T-helper 1 cell treated with Interleukin-12 subunit alpha and Interleukin-12 subunit beta and Interleukin-4 antibody, amounts not matched to agents 30 μg/mL and 1 μg/mL, for 36 hours (primary cell): ENCODE data around the gene KLHDC10.
"Not testable (repeated sequence)": the region's sequence is repeated elsewhere in the genome, so short reads cannot be mapped to it uniquely, and the experiment has no call there.

Experiments
- H3K27ac Mint-ChIP-seq: one replicate; pipeline ENCODE4 v1.8.0; 2021; ENCODE audit warnings: mild to moderate bottlenecking, mixed read lengths
- H3K27me3 Mint-ChIP-seq: one replicate; pipeline ENCODE4 v1.8.0; 2021; ENCODE audit warnings: low read depth, mixed read lengths
- H3K36me3 Mint-ChIP-seq: one replicate; pipeline ENCODE4 v1.8.0; 2021; ENCODE audit warnings: low read depth, mixed read lengths
- H3K4me1 Mint-ChIP-seq: one replicate; pipeline ENCODE4 v1.8.0; 2021; ENCODE audit warnings: low read depth, mixed read lengths
- H3K4me3 Mint-ChIP-seq: one replicate; pipeline ENCODE4 v1.8.0; 2021; ENCODE audit warnings: mild to moderate bottlenecking, moderate library complexity, mixed read lengths
- H3K9me3 Mint-ChIP-seq: one replicate; pipeline ENCODE4 v1.8.0; 2021; ENCODE audit warnings: mixed read lengths

Gene KLHDC10

DNA sequence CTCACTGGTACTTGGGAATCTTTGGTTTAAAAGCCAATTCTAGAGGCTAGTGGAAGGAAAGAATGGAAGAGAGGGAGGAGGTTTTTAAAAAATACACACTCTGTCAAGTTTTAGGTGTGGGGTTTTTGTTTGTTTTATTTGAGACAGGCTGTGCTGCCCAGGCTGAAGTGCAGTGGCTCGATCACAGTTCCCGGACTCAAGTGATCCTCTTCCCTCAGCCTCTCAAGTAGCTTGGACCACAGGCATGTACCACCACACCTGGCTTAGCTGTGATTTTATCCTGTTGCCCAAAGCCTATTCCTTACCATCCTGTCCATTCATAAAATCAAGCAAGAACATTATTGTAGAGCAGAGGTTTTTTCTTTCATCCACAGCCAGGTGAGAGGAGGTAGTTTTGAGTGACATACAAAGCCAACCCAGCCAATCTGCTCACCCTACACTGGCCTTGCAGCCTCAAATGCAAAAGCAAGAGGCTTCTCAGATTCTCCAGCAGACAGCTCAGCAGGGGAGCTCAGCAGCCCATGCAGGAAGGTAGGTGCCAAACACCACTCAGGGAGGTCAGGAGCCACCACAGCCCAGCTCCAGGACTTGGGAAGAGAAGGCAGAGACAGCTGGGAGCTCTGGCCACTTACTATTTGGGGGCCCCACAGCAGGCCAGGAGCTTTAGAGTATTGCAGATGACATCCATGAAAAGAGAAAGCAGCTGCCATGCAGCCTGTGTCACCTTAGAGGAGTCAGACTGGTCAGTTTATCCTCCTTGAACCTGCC, 69.0 kb downstream of the KLHDC10 start:
- Mint-ChIP-seq H3K4me3 (no peak overlapping the region), H3K9me3 (no peaks in the 10 kb centered on the region), H3K27me3 (peaks cover 4% of the 10 kb centered on the region), H3K36me3 (peaks cover 19% of the 10 kb centered on the region), H3K4me1 (peaks cover 23% of the 10 kb centered on the region), H3K27ac (no peak overlapping the region)

DNA sequence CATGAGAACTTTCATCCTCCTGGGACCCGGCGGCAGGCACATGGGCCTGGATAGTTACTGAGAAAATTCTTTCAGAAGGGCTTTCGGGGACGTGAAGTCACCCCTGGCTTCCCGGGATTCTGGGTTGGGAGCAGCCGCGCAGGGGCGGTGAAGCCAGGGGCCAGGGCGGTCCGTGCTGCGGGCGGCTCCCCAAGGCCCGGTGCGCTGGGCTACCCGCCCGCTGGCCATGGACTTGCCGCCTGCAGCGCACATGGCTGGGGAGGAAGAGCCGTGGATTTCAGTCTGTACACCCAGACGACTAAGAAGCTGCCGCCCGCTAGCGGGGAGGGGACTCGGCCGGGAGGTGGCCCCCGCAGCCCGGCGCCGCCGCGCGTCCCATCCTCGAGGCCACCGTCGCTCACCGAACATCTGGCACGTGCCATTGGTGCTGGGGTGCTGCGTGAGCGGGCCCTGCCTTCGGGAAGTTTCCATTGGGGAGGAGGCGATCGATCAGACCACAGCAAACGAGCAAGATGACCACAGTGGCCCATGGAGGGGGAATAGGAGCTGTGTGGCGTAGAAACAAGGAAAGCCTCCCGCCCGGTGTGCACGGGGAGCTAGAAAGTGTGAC, 70.3 kb downstream of the KLHDC10 start:
- Mint-ChIP-seq H3K4me3 (peak overlapping the region; percentile 25), H3K9me3 (no peaks in the 10 kb centered on the region), H3K27me3 (peaks cover 4% of the 10 kb centered on the region), H3K36me3 (peaks cover 13% of the 10 kb centered on the region), H3K4me1 (peaks cover 19% of the 10 kb centered on the region), H3K27ac (no peak overlapping the region)

DNA sequence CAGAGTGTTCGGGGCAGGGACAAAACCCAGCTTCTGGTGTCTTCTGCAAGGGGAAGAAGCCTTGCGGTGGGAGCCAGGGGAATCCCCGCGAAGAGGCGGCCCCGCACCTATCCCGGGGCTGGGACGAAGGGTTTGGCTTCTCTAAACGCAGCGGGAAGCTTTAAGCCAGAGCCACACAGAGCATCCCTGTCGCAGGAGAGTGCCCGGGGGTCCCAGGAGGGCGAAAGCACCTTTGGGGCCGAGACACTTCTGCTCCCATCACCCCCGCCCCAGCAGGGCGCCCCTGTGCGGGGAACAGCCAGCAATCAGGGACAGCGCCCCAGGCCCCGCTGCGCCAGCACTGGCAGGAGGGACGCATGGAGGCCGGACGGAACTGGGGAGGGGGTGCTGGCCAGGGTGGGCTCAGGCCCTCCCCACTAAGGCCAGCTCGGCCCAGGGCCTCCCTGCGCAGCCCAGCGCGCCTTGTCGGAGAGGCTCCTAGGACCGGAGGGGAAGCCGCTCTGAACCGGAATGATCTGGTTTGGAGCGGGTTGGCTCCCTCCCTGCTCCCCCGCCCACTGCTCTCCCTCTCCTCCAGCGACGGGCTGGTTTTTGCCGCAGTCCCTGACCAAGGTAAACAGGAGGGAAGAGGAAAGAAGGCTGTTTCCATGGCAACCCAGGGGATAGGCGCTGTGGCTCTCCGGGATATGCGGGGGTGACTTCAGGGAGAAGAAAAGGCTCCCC, 71.0 kb downstream of the KLHDC10 start:
- H3K4me3 Mint-ChIP-seq = peak overlapping the region; percentile 58
- no peaks in the 10 kb centered on the region for H3K9me3 Mint-ChIP-seq
- peak overlapping the region; percentile 52 for H3K27ac Mint-ChIP-seq
- peaks cover 7% of the 10 kb centered on the region for H3K36me3 Mint-ChIP-seq
- peaks cover 4% of the 10 kb centered on the region for H3K27me3 Mint-ChIP-seq
- H3K4me1 Mint-ChIP-seq = peaks cover 13% of the 10 kb centered on the region

DNA sequence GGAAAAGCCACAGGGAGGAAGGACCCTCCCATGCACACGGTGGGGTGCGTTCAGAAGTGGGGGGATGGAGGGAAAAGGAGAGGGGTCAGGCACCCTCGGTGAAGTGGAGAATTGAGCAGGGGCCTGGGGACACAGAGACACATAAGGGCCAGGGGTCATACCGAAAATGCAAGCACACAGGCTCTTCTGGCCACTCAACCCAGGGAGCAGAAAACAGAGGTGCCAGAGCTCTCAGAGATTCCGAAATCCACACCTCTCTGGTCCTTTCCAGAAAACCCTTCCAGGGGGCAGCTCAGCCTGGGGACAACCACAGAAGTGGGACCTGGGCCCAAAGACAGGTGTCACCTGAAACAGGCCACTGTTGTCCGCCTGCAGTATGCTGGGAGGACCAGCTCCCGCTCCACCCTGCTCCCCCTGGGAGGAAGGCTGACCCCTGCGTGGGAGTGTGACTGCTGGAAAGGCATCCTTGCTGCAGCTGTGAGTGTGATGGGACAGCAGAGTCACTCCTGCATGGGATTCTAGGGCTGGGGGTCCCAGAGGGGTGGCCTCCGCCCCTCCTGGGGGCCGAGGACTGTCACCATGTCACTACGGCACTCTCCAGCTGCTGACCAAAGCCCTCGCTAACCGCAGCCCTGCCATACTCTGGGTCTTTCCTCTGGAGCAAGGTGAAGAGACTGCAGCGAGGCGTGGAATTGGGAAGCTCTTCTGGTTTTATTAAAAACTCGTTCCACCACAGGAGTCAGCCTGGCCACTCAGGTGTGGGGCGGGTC, 71.7 kb downstream of the KLHDC10 start:
- H3K4me3 Mint-ChIP-seq = peak overlapping the region; percentile 58
- H3K4me1 Mint-ChIP-seq = peaks cover 8% of the 10 kb centered on the region
- H3K27ac Mint-ChIP-seq = no peak overlapping the region
- H3K27me3 Mint-ChIP-seq = peaks cover 4% of the 10 kb centered on the region
- H3K9me3 Mint-ChIP-seq = no peaks in the 10 kb centered on the region
- peaks cover 5% of the 10 kb centered on the region for H3K36me3 Mint-ChIP-seq

DNA sequence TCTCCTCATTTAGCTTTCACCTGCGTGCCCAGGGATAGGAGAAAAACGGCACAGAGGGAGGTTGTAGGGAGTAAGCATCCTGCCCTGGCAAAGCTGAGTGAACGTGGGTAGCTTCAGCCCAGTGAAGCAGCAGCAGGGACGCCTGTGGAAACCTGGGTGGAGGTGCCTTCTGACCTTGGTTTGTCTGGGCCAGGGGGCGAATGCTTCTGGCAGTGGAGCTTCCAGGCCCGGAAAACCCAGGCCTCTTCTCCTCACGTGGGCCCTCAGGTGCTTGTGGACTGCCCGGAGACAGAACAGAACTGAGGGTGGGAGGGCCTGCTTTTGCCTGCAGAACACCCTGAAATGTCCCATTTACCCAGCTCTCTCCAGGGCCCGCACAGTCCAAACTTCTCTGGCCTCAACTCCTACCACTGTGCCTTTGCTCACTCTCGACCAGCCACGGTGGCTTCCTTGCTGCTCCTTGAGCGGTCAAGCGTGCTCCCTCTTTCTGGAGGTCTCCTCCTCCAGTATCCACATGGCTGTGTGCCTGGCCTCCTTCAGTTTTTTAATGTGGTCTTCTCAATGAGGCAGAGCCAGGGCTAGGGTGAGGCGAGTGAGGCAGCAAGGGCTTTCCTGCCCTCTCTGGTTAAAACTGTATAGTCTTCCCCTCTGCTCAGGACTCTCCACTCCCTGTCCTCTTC, 72.5 kb downstream of the KLHDC10 start:
- Mint-ChIP-seq H3K27ac (no peak overlapping the region), H3K36me3 (peaks cover 5% of the 10 kb centered on the region), H3K4me3 (no peak overlapping the region), H3K9me3 (no peaks in the 10 kb centered on the region), H3K27me3 (peaks cover 4% of the 10 kb centered on the region), H3K4me1 (peaks cover 8% of the 10 kb centered on the region)

DNA sequence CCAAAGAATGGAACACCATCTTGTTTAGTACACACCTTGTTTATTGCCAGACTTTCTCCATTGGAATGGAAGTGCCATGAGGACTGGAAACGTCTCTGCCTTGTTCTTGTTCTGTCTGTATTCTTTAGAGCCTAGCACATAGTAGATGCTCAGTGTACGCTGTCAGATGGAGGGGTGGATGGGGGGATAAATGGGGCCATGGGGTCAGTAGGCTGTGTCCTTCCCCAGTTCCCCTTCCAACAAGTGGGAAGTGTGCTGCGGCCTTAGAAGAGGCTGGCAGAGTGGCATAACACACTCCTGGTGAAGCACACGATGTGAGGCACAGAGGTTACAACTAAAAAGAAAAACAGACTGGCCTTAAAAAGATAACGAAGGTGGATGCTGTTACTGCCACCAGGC, 73.0 kb downstream of the KLHDC10 start:
- H3K9me3 Mint-ChIP-seq = no peaks in the 10 kb centered on the region
- H3K4me1 Mint-ChIP-seq = peaks cover 8% of the 10 kb centered on the region
- H3K27ac Mint-ChIP-seq = no peak overlapping the region
- H3K27me3 Mint-ChIP-seq = peaks cover 4% of the 10 kb centered on the region
- H3K36me3 Mint-ChIP-seq = peaks cover 5% of the 10 kb centered on the region
- H3K4me3 Mint-ChIP-seq = no peak overlapping the region

DNA sequence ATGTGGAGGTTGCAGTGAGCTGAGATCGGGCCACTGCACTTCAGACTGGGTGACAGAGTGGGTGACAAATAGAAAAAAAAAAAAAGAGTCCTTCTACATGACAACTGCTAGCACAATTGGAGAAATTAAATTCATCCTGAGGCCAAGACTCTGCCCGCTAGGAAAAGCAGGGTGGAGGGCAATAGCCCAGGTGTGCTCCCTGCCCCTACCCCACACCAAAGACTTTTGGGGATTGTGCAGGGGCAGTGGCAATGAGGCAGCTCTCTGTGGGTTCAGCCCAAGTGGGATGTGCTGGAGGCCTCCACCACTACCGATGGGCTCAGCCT, 73.6 kb downstream of the KLHDC10 start:
- Mint-ChIP-seq H3K27ac (no peak overlapping the region), H3K36me3 (peaks cover 5% of the 10 kb centered on the region), H3K4me3 (no peak overlapping the region), H3K9me3 (no peaks in the 10 kb centered on the region), H3K4me1 (peaks cover 8% of the 10 kb centered on the region), H3K27me3 (peaks cover 4% of the 10 kb centered on the region)

DNA sequence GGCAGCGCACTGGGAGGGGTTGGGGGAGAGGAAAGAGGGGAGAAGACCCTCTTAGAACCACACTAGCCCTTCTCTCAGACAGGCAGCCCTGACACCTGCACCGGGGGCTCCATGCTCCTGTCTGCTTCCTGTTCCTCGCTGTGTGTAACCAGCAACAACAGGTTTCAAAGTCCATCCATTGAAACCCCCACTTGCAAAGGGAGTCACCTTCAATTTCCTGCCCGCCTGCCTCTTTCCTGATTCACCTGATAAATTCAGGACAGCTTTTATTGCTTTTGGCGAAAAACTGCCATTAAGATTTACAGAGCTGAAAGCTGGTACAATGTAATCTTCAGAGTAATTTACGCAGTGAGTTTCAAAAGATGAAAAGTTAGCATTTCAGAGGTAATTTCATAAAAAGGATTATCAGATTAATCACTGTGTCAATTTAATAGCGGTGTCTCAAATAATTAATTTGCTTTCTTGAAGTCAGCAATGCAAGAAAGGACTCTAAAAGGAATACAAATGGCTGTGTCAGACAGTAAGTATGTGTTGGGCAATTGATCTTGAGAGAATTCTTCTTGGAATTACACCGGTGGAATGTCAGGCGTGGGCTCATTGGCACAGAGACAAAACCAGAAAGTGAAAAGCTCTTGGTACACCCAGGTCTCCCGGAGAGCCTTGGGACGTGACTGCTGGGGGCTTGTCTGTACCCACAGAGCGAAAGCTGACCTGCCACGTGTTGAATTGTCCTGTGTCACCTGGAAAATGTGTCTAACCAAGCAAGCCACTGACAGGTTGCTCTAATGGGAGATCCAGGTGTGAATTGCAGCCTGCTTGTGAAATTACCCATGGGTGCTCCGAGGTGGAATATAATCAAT, 74.2 kb downstream of the KLHDC10 start:
- Mint-ChIP-seq H3K27me3 (peaks cover 8% of the 10 kb centered on the region), H3K9me3 (no peaks in the 10 kb centered on the region), H3K27ac (no peak overlapping the region), H3K4me3 (no peak overlapping the region), H3K4me1 (peaks cover 8% of the 10 kb centered on the region), H3K36me3 (no peaks in the 10 kb centered on the region)

DNA sequence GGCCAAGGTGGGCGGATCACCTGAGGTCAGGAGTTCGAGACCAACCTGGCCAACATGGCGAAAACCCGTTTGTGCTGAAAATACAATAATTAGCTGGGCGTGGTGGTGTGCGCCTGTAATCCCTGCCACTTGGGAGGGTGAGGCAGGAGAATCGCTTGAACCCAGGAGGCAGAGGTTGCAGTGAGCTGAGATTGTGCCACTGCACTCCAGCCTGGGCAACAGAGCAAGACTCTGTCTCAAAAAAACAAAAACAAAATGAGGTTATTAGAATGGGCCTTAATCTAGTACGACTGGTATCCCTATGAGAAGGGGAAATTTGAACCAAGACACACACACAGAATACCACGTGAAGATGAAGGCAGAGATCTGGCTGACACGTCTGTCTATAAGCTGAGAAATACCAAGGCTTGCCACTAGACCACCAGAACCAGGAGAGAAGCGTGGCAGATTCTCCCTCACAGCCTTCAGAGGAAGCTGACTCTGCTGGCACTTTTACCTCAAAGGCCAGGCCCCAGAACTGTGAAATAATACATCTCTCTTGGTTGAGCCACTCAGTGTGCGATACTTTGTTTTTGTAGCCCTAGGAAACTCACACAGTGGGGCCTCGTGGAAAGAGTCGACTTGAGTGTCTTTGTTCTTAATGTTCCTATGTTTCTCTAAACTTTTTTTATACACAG, 75.2 kb downstream of the KLHDC10 start:
- Mint-ChIP-seq H3K36me3 (no peaks in the 10 kb centered on the region), H3K4me3 (no peak overlapping the region), H3K9me3 (no peaks in the 10 kb centered on the region), H3K27me3 (peaks cover 8% of the 10 kb centered on the region), H3K27ac (no peak overlapping the region), H3K4me1 (peaks cover 8% of the 10 kb centered on the region)

DNA sequence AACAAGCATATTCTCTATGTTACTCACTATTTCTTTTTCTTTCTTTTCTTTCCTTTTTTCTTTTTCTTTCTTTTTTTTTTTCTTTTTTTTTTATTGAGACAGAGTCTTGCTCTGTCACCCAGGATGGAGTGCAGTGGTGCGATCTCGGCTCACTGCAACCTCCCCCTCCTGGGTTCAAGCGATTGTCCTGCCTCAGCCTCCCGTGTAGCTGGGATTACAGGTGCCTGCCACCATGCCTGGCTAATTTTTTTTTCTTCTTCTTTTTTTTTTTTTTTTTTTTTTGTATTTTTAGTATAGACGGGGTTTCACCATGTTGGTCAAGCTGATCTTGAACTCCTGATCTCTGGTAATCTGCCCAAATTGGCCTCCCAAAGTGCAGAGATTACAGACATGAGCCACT, 75.8 kb downstream of the KLHDC10 start:
- H3K27ac Mint-ChIP-seq, H3K9me3 Mint-ChIP-seq, H3K4me1 Mint-ChIP-seq, H3K4me3 Mint-ChIP-seq, H3K27me3 Mint-ChIP-seq, H3K36me3 Mint-ChIP-seq: not testable (repeated sequence)

DNA sequence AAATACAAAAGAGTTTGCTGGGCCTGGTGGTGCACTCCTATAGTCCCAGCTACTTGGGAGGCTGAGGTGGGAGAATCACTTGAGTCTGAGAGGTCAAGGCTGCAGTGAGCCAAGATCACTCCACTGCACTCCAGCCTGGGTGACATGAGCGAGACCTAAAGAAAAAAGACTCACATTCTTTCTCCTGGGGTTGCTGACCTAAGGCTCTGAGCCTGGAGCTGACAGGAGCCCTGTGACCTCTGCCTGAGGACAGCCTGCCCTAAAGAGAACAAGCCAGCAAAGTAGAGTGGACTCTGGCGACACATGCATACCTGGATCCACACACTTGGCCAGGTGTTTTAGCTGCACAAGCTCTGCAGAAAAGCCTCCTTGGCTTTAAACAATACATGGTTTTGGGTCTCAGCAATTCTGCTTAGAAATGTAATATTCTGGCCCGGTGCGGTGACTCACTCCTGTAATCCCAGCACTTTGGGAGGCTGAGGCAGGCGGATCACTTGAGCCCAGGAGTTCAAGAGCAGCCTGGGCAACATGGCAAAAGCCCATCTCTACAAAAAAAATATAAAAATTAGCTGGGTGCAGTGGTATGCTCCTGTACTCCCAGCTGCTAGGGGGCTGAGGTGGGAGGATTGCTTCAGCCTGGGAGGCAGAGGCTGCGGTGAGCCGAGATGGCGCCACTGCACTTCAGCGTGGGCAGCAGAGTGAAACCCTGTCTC, 76.5 kb downstream of the KLHDC10 start:
- peaks cover 2% of the 10 kb centered on the region for H3K4me1 Mint-ChIP-seq
- no peaks in the 10 kb centered on the region for H3K36me3 Mint-ChIP-seq
- no peaks in the 10 kb centered on the region for H3K9me3 Mint-ChIP-seq
- peaks cover 4% of the 10 kb centered on the region for H3K27me3 Mint-ChIP-seq
- H3K4me3 Mint-ChIP-seq = no peak overlapping the region
- H3K27ac Mint-ChIP-seq = no peak overlapping the region

DNA sequence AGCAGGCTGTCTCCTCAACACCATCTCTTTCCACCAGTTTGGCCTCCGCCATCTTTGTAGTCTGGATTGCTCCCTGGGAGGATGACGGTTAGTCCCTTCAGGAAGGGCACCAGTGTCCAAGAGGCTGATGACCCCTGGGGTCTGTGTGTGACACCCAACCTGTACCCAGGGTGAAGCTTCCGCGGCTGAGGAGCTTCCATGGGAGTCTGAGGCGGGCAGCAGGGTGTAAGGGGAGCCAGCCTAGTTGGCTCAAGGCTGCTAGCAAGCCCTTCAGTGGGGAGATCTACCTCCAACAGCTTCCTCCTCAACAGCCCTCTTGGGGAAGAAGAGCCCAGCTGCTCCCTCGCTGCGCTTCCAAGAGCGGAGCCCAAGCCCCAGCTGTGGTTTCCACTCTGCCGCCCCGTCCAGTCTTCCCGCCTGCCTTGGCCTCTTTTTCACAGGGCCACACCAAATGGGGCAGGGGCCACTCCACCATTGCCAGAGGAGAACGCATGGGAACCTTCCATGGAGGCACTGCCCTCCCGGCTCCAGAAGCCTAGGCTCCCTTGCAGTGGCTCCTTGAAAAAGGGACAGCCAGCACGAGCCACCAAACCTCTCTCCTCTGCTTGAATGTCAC, 77.5 kb downstream of the KLHDC10 start:
- H3K27ac Mint-ChIP-seq = no peak overlapping the region
- H3K36me3 Mint-ChIP-seq = no peaks in the 10 kb centered on the region
- H3K4me3 Mint-ChIP-seq = no peak overlapping the region
- H3K4me1 Mint-ChIP-seq = no peaks in the 10 kb centered on the region
- no peaks in the 10 kb centered on the region for H3K9me3 Mint-ChIP-seq
- peaks cover 4% of the 10 kb centered on the region for H3K27me3 Mint-ChIP-seq
